HK-2 (cell line): Measurements from ENCODE around the gene NTF4.

Experiments used
- DNase-seq: peaks from one replicate; pipeline ENCODE4 v3.0.0-alpha.2; 2018; ENCODE audit not compliant: unreplicated experiment

Gene NTF4

GRCh38 chr19:49091391-49092038 lies 26.9 kb upstream of the NTF4 start:
- no peak for DNase-seq

DNA sequence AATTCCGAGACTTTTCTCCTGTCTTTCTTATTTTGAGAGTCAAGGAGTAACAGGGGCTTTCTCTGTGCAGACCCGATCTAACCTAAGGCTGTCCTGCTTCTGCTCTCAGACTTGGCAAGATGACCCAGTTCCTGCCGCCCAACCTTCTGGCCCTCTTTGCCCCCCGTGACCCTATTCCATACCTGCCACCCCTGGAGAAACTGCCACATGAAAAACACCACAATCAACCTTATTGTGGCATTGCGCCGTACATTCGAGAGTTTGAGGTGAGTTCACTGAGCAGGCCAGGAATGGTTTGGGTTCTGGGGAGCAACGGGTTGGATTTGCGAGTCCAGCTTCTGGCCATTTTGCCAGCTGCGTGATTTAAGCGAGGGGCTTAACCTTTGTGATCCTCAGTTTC lies 21.7 kb upstream of the NTF4 start:
- no peak for DNase-seq

- DNase-seq = no peak
Observed at GRCh38 chr19:49085868-49086232, 21.2 kb upstream of the NTF4 start.

DNA sequence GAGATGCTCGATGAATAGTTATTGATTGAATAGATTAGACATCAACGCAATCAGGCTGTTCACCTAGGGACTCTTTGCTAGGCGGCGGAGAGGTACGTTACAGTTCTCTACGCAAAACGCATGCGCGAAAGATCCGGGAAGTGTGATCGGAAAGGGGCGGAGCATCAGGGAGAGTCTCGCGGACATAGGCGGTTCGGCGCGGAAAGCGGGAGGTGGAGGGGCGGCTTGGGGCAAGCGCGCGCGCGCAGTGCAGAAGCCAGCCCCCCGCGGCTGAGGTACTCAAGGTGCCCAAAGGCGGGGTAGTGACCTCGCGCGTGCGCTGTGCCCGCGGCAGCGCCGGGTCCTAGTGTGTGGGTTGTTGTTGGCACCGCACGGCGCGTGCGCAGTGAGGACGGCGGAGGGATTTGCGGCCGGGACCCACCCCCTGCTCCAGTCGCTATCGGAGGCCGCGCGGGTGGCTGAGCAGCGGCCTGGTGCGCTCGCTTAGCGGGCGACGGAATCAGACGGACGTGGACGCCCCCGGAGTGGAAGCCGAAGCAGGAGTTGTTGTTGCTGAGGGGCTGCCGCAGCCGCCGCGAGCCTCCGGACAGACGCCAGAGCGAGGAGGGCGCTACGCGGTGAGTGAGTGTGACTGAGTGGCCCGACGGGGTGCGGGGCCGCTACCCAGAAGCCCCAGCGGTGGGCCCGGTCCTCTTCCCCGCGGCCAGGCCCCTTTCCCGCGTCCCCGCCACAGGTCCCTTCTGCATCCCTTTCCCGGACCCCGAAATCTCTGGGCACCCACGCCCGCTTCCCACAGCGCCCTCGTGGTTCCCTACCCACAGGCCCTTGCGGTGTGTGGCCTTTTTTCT lies 20.6 kb upstream of the NTF4 start, which contains the start of gene SNRNP70:
TSS of gene SNRNP70 (plus strand) at position 432 of the 848 bp plus-strand sequence. CDS start 964 bp downstream, outside the sequence.
- peak; percentile 100 for DNase-seq

DNA sequence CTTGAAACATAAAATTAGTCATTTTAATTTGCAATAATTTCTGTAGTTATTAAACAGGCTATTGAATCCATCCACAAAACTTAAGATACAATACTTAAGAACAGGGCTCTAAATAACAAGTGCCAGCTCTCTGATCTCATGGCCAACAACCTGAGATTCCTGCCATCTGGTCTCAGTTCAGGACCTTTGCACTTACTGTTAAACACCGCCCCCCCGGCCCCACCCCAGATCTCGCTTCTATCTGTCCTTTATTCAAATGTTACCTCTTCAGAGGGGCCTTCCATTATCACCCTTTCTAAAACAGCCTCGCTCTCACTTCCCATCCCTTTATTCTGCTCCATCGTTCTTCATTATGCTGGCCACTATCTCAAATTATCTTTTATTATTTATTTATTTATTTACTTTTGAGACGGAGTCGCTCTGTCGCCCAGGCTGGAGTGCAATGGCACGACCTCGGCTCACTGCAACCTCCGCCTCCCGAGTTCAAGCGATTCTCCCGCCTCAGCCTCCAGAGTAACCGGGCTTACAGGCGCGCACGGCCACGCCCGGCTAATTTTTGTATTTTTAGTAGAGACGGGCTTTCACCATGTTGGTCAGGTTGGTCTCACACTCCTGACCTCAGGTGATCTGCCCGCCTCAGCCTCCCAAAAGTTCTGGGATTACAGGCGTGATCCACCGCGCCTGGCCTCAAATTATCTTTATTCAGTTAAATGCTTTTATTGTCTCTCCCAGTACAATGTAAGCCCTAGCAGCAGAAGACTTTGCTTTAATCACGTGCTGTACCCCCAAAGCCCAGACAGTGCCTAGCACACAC lies 19.8 kb upstream of the NTF4 start:
- no peak for DNase-seq

GRCh38 chr19:49081273-49081672 lies 16.7 kb upstream of the NTF4 start:
- no peak for DNase-seq

DNA sequence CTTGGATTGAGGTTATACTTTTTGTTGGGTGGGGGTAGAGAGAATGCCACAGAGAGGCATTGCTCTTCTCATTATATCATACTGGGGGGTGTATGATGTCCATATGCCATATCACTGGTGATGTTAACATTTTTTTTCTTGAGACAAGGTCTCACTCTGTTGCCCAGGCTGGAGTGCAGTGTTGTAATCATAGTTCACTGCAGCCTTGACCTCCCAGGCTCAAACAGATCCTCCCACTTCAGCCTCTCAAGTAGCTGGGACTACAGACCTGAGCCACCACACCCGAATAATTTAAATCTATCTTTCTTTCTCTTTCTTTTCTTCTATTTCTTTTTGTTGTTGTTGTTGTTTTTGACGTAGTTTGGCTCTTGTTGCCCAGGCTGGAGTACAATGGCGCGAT lies 15.8 kb upstream of the NTF4 start:
- DNase-seq = no peak

DNA sequence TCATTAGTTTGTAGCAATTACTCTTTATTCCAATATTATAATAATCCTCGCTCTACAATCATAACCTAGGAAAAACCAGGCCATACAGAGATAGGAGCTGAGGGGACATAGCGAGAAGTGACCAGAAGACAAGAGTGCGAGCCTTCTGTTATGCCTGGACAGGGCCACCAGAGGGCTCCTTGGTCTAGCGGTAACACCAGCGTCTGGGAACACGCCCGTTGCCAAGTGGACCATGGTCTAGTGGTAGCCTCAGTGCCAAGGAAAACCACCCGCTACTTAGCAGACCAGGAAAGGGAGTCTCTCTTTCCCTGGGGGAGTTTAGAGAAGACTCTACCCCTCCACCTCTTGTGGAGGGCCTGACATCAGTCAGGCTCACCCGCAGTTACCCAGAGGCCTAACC lies 10.3 kb upstream of the NTF4 start:
- DNase-seq = peak; percentile 55

- peak; percentile 39 for DNase-seq
Observed at GRCh38 chr19:49073514-49074378, 9.1 kb upstream of the NTF4 start.

DNA sequence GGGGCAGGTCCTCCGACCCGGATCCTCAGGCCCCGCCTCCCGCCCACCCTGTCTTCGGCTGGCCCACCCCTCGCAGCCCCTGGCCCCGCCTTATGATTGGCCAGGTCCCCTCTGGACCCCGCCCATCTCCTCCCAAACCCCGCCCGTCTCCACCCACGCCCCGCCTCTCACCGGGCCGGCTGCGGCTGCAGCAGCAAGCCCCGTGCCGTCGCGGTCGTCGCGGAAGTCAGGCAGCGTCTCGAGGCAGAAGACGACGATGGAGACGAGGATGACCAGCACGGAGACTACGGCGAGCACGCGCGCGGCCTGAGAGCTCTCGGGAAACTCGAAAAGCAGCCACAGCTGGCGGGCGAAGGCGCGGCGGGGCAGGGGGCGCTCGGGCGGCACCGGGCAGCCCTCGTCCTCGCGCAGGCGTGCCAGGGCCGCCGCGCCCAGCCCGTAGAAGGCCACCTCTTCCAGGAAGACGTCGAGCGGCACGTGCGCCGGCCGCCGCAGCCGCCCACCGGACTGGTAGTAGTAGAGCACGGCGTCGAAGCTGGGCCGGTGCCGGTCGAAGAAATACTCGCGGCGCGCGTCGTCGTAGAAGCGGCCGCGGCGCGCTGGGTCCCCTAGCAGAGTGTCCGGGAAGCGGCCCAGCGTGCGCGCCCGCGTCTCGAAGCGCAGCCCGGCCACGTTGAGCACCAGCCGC lies 7.4 kb upstream of the NTF4 start:
- DNase-seq = peak; percentile 75

DNA sequence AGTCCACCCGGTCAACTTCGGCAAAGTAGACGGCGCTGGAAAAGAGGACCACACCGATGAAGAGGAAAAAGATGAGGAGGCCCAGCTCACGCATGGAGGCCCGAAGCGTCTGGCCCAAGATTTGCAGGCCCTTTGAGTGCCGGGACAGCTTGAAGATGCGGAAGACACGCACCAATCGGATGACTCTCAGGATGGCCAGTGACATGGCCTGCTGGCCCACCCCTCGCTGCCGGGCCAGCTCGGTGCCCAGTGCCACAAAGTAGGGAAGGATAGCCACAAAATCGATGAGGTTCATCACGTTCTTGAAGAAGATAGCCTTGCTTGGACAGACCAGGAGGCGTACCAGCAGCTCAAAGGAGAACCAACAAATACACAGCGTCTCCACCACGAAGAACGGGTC lies 5.8 kb upstream of the NTF4 start:
- no peak for DNase-seq

- DNase-seq = no peak
Observed at GRCh38 chr19:49069026-49069425, 4.4 kb upstream of the NTF4 start.

GRCh38 chr19:49067554-49067953 lies 2.9 kb upstream of the NTF4 start:
- no peak for DNase-seq

DNA sequence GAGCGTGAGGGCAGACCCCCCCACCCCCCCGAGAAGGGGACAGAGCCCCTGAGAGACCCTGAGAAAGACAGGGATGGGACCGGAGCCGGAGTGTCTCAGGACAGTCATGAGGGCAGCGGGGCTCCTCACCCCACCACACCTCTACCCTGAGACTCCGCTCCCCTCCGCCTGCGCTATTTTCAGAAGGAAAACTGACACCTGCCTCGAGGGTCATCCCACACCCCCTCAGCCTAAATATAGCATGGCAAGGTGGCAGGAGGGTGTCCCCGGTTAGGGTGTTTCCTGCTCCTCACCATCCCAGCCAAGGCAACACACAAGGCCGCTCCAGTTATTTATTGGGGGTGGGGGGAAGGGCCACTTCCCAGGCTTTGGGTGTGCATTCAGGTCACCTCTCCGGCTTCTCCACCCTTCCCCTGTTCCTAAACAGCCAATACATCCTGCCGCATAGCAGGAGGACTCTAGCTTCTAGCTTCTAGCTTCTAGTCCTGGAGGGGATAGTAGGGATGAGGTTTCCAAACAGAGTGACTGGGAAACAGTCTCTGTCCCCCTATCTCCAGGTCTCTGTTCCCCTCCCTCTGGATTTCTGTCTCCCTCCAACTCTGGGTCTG lies 1.4 kb upstream of the NTF4 start:
- no peak for DNase-seq

GRCh38 chr19:49064029-49064629 lies 489 bp downstream of the NTF4 start:
- no peak for DNase-seq

- DNase-seq = no peak
Observed at GRCh38 chr19:49061445-49061844, 3.2 kb downstream of the NTF4 start.

DNA sequence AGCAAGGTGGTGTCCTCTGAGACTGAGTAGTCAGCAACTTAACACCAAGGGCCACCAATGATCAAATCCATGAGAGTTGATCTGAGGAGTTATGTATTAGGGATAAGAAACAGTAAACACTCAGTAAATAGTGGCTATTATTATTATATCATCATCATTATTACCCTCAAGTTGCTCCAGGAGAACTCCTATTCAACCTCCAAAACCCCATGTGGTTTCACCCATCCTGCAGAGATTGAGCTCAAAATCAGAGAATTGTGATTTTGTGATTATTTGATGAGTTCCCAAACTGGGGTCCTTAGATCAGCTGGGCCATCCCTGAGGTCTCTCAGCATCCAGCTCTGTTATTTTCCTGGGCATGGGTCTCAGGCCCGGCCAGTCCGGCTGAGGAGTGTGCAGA lies 3.6 kb downstream of the NTF4 start:
- no peak for DNase-seq

DNA sequence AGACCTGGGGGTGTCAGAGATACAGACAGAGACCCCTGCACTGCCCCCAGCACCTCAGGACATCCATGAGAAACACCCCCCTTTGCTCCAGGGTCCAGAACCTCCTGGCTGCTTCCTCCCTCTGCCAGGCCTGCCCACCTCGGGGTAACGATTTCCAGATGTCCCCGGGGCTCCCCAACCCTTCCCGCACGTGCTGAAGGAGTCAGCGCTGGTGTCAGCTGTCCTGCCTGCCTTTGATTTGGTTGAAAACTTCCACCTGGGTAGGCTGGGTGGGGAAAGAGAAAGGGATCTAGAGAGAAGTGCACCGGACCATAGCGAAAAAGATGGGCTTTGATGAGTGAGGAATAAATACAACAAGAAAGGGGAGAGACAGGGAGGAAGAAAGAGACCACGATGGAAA lies 5.6 kb downstream of the NTF4 start:
- no peak for DNase-seq

DNA sequence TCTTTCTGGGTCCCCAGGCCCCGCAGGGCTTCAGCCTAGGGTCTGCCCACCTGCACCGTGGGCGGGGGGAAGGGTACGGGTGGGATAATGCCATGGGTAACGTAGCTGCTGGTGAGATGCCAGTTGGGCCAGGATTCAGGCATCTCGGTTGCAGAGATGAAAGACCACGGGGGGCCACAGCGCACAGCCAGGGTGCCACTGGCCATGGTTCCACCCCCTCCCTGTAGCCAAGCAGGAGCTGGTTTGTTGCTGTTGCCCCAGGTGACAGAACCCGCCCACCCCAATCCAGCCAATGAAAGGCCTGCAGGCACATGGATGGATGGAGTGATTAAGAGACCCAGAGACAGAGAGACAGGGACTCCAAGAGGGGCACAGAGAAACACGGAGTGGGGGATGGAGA lies 6.1 kb downstream of the NTF4 start:
- no peak for DNase-seq

- peak; percentile 80 for DNase-seq
Observed at GRCh38 chr19:49057636-49058234, 6.9 kb downstream of the NTF4 start, which contains the start of gene CGB7. CGB7 (minus strand) TSS chr19:49057749; CDS start chr19:49055375, 2,374 bp downstream.
